Activated CD4-positive, alpha-beta memory T cell treated with anti-CD3 and anti-CD28 coated beads for 36 hours (primary cell): ENCODE data around the gene OR2A12. TPM values are rescaled to one million over a fixed set of nuclear protein-coding genes. Genes with fewer than 3 reads are reported as not detected.

Source experiments
- CTCF ChIA-PET: fragments of 350-600 bp; sonication (Branson Sonifier 250); formaldehyde crosslinking; loops from one replicate; lab custom pipeline; 2021; ENCODE audit warnings: antibody characterized with exemption, inconsistent platforms; lab: Charles Lee
- POLR2A ChIA-PET: fragments of 350-600 bp; sonication (Branson Sonifier 250); formaldehyde crosslinking; loops from one replicate; lab custom pipeline; 2021; ENCODE audit warnings: antibody characterized with exemption; lab: Charles Lee
- DNase-seq: peaks from one replicate; pipeline ENCODE4 v3.0.0-alpha.2; 2020
- H3K27ac Mint-ChIP-seq: one replicate; pipeline ENCODE4 v1.8.0; 2021; ENCODE audit warnings: mixed read lengths
- H3K27me3 Mint-ChIP-seq: one replicate; pipeline ENCODE4 v1.8.0; 2021; ENCODE audit warnings: mixed read lengths
- H3K36me3 Mint-ChIP-seq: one replicate; pipeline ENCODE4 v1.8.0; 2021; ENCODE audit warnings: mixed read lengths
- H3K4me1 Mint-ChIP-seq: one replicate; pipeline ENCODE4 v1.8.0; 2021; ENCODE audit warnings: low read depth, mixed read lengths
- H3K4me3 Mint-ChIP-seq: one replicate; pipeline ENCODE4 v1.8.0; 2021; ENCODE audit warnings: mild to moderate bottlenecking, mixed read lengths
- H3K9me3 Mint-ChIP-seq: one replicate; pipeline ENCODE4 v1.8.0; 2021; ENCODE audit warnings: mixed read lengths
- intact Hi-C: fragments of 100-400 bp; cut with micrococcal nuclease; formaldehyde crosslinking; loops from one replicate; pipeline ENCODE4 v1.15.1; 2023
- total RNA-seq, 2 experiments: library from RNA; stranded (reverse); gene quantifications; one replicate each; pipeline ENCODE4 v1.2.3, GENCODE V29; 2021

The OR2A12 gene
- total RNA-seq, 2 experiments from 2014 or later: not detected

- POLR2A ChIA-PET: no interaction called here
Measured at GRCh38 chr7:144086730-144087129, 652 bp downstream of the OR2A12 start.

GRCh38 chr7:144087230-144087629, 1.2 kb downstream of the OR2A12 start:
- CTCF ChIA-PET: no interaction called here
- intact Hi-C loops: no loop called here
- H3K27me3 Mint-ChIP-seq: peaks cover 4% of the 10 kb centered on the region
- H3K9me3 Mint-ChIP-seq: peaks cover 9% of the 10 kb centered on the region
- no peaks in the 10 kb centered on the region for H3K4me1 Mint-ChIP-seq
- no peak overlapping the region for H3K27ac Mint-ChIP-seq
- peaks cover 4% of the 10 kb centered on the region for H3K36me3 Mint-ChIP-seq
- no peak overlapping the region for H3K4me3 Mint-ChIP-seq
- POLR2A ChIA-PET: no interaction called here
- no peak for DNase-seq

More at GRCh38 chr7:144086730-144087129, 652 bp downstream of the OR2A12 start:
- CTCF ChIA-PET: no interaction called here
- peaks cover 4% of the 10 kb centered on the region for H3K27me3 Mint-ChIP-seq
- DNase-seq: no peak
- H3K9me3 Mint-ChIP-seq: peaks cover 9% of the 10 kb centered on the region
- no peaks in the 10 kb centered on the region for H3K4me1 Mint-ChIP-seq
- intact Hi-C loops: no loop called here
- no peak overlapping the region for H3K4me3 Mint-ChIP-seq
- no peak overlapping the region for H3K27ac Mint-ChIP-seq
- H3K36me3 Mint-ChIP-seq: peaks cover 4% of the 10 kb centered on the region

DNA sequence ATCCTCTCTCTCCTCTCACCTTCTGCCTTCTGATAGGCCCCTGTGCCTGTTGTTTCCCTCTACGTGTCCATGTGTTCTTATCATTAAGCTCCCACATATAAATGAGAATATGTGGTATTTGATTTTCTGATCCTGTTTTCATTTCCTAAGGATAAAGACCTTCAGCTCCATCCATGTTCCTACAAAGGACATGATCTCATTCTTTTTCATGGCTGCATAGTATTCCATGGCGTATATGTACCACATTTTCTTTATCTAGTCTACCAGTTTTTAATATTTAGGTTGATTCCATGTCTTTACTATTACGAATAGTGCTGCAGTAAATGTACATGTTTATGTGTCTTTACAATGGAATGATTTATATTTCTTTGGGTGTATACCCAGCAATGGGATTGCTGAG, 4.6 kb downstream of the OR2A12 start:
- Mint-ChIP-seq H3K4me3 (no peak overlapping the region), H3K27ac (no peak overlapping the region), H3K36me3 (peaks cover 4% of the 10 kb centered on the region), H3K27me3 (peaks cover 3% of the 10 kb centered on the region), H3K9me3 (peaks cover 9% of the 10 kb centered on the region), H3K4me1 (no peaks in the 10 kb centered on the region)
- CTCF ChIA-PET: no interaction called here
- POLR2A ChIA-PET: no interaction called here
- intact Hi-C loops: no loop called here
- DNase-seq: no peak

- CTCF ChIA-PET: no interaction called here
- no peak overlapping the region for H3K4me3 Mint-ChIP-seq
Measured at GRCh38 chr7:144098776-144099175, 12.7 kb downstream of the OR2A12 start.

GRCh38 chr7:144100607-144101006, 14.5 kb downstream of the OR2A12 start:
- Mint-ChIP-seq H3K36me3 (no peaks in the 10 kb centered on the region), H3K27me3 (peaks cover 6% of the 10 kb centered on the region), H3K4me1 (peaks cover 8% of the 10 kb centered on the region), H3K27ac (no peak overlapping the region), H3K9me3 (no peaks in the 10 kb centered on the region), H3K4me3 (no peak overlapping the region)
- CTCF ChIA-PET: no interaction called here
- no peak for DNase-seq
- POLR2A ChIA-PET: no interaction called here
- intact Hi-C loops: no loop called here

More at GRCh38 chr7:144098776-144099175, 12.7 kb downstream of the OR2A12 start:
- peaks cover 8% of the 10 kb centered on the region for H3K4me1 Mint-ChIP-seq
- no peak overlapping the region for H3K27ac Mint-ChIP-seq
- POLR2A ChIA-PET: no interaction called here
- H3K27me3 Mint-ChIP-seq: peaks cover 5% of the 10 kb centered on the region
- DNase-seq: no peak
- no peaks in the 10 kb centered on the region for H3K36me3 Mint-ChIP-seq
- intact Hi-C loops: no loop called here
- H3K9me3 Mint-ChIP-seq: no peaks in the 10 kb centered on the region

GRCh38 chr7:144102041-144102440, 16.0 kb downstream of the OR2A12 start:
- DNase-seq: no peak
- Mint-ChIP-seq H3K9me3 (no peaks in the 10 kb centered on the region), H3K4me1 (peaks cover 8% of the 10 kb centered on the region), H3K27ac (no peak overlapping the region), H3K36me3 (no peaks in the 10 kb centered on the region), H3K27me3 (peaks cover 2% of the 10 kb centered on the region), H3K4me3 (no peak overlapping the region)
- POLR2A ChIA-PET: no interaction called here
- CTCF ChIA-PET: interaction anchor here (0.8 kb wide), 1 partner anchor 26 kb away, joined by 3 read pairs; no protein-coding TSS in a partner anchor
- intact Hi-C loops: no loop called here

GRCh38 chr7:144105211-144105610, 19.1 kb downstream of the OR2A12 start:
- Mint-ChIP-seq H3K36me3 (no peaks in the 10 kb centered on the region), H3K27ac (no peak overlapping the region), H3K9me3 (no peaks in the 10 kb centered on the region), H3K4me1 (peaks cover 8% of the 10 kb centered on the region), H3K4me3 (no peak overlapping the region), H3K27me3 (peaks cover 2% of the 10 kb centered on the region)
- POLR2A ChIA-PET: no interaction called here
- CTCF ChIA-PET: interaction anchor here (0.7 kb wide), 1 partner anchor 23 kb away, joined by 3 read pairs; no protein-coding TSS in a partner anchor
- DNase-seq: no peak
- intact Hi-C loops: no loop called here

- POLR2A ChIA-PET: no interaction called here
- no peak for DNase-seq
- H3K9me3 Mint-ChIP-seq: no peaks in the 10 kb centered on the region
- CTCF ChIA-PET: interaction anchor here (2.0 kb wide), 1 partner anchor 19 kb away, joined by 5 read pairs; no protein-coding TSS in a partner anchor
- H3K27me3 Mint-ChIP-seq: peaks cover 9% of the 10 kb centered on the region
- intact Hi-C loops: no loop called here
- no peak within 1 kb of the TSS for H3K4me3 Mint-ChIP-seq
- no peaks in the 10 kb centered on the region for H3K36me3 Mint-ChIP-seq
- no peaks in the 10 kb centered on the region for H3K4me1 Mint-ChIP-seq
- no peak within 1 kb of the TSS for H3K27ac Mint-ChIP-seq
Measured at GRCh38 chr7:144109283-144109682, 23.2 kb downstream of the OR2A12 start, which contains the start of gene OR2A2. TSS of gene OR2A2 (plus strand) at chr7:144109583. CDS start at chr7:144109583, 0 bp downstream.

DNA sequence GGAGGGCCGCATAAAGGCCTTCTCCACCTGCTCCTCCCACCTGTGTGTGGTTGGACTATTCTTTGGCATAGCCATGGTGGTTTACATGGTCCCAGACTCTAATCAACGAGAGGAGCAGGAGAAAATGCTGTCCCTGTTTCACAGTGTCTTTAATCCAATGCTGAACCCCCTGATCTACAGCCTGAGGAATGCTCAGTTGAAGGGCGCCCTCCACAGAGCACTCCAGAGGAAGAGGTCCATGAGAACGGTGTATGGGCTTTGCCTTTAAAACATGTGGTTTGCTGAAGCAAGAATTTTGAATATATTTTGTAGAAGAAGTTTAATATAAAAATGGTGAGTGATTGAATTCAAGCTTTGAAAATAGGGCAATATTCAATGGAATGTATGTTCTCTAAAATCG, 24.2 kb downstream of the OR2A12 start:
- H3K9me3 Mint-ChIP-seq: no peaks in the 10 kb centered on the region
- peaks cover 9% of the 10 kb centered on the region for H3K27me3 Mint-ChIP-seq
- intact Hi-C loops: no loop called here
- no peak for DNase-seq
- CTCF ChIA-PET: no interaction called here
- POLR2A ChIA-PET: no interaction called here
- H3K27ac Mint-ChIP-seq: no peak overlapping the region
- no peaks in the 10 kb centered on the region for H3K4me1 Mint-ChIP-seq
- H3K36me3 Mint-ChIP-seq: no peaks in the 10 kb centered on the region
- H3K4me3 Mint-ChIP-seq: no peak overlapping the region

- Mint-ChIP-seq H3K4me1 (no peaks in the 10 kb centered on the region), H3K36me3 (no peaks in the 10 kb centered on the region), H3K9me3 (no peaks in the 10 kb centered on the region), H3K4me3 (no peak overlapping the region), H3K27ac (no peak overlapping the region), H3K27me3 (peaks cover 9% of the 10 kb centered on the region)
- DNase-seq: no peak
- CTCF ChIA-PET: interaction anchor here (0.5 to 1.9 kb wide), 2 partner anchors 14 to 1798 kb away, joined by 3 to 8 read pairs; no protein-coding TSS in a partner anchor
- POLR2A ChIA-PET: no interaction called here
- intact Hi-C loops: loop anchor here (1.0 kb wide), 1 partner anchor 200 kb away; no protein-coding TSS in a partner anchor
Measured at GRCh38 chr7:144113651-144114050, 27.6 kb downstream of the OR2A12 start.

GRCh38 chr7:144118341-144118740, 32.3 kb downstream of the OR2A12 start:
- ChIA-PET CTCF (no interaction called here), POLR2A (no interaction called here)
- Mint-ChIP-seq H3K27ac (no peak overlapping the region), H3K4me3 (no peak overlapping the region), H3K4me1 (no peaks in the 10 kb centered on the region), H3K36me3 (no peaks in the 10 kb centered on the region), H3K27me3 (no peaks in the 10 kb centered on the region), H3K9me3 (no peaks in the 10 kb centered on the region)
- no peak for DNase-seq
- intact Hi-C loops: no loop called here

DNA sequence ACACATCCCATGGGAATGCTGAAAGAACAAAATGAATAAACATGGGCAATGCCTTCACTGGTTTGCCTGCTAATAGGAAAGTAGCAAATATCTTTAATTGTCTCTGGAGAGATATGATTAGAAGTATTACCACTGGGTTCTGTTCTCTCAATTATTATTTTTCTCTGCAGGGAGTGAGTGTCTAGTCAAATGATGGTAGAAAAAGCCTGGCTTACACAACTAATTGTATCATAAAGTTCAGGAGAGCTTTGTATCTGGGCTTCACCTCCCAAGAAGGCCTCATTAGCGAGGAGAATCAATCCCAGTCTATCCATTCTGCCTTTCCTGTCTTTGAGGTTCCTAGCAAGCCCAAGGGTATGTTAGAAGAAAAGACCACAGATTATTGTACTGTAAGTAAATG, 36.8 kb downstream of the OR2A12 start, which contains the start of gene OR2A14:
Gene OR2A14, plus strand, starts transcription at position 301 of the 400 bp plus-strand sequence. CDS start 5,937 bp downstream, outside the sequence.
- DNase-seq: no peak
- Mint-ChIP-seq H3K27ac (no peak within 1 kb of the TSS), H3K4me3 (no peak within 1 kb of the TSS), H3K4me1 (no peaks in the 10 kb centered on the region), H3K36me3 (no peaks in the 10 kb centered on the region), H3K27me3 (no peaks in the 10 kb centered on the region), H3K9me3 (no peaks in the 10 kb centered on the region)
- intact Hi-C loops: no loop called here
- POLR2A ChIA-PET: no interaction called here
- CTCF ChIA-PET: no interaction called here
